ENCODE results near the gene NME7.

DNA sequence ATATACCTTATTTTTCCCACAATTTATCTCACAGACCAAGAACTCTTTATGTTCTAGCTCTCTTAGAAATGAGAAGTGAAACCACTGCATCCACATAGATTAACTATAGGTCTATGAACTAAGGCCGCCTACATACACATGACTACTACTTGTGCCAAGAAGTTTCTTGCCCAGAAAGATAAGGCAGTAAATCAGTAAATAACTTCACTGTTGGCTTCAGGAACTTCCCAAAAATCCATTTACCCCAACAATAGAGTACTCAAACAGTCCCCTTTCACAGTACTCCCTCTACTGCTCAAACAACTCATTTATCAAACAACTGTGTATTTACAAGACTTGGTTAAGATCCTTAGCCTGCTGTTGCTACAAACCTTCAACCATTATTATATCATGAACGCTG lies 96.5 kb downstream of the NME7 start:
- TF ChIP-seq, protein P1, sequence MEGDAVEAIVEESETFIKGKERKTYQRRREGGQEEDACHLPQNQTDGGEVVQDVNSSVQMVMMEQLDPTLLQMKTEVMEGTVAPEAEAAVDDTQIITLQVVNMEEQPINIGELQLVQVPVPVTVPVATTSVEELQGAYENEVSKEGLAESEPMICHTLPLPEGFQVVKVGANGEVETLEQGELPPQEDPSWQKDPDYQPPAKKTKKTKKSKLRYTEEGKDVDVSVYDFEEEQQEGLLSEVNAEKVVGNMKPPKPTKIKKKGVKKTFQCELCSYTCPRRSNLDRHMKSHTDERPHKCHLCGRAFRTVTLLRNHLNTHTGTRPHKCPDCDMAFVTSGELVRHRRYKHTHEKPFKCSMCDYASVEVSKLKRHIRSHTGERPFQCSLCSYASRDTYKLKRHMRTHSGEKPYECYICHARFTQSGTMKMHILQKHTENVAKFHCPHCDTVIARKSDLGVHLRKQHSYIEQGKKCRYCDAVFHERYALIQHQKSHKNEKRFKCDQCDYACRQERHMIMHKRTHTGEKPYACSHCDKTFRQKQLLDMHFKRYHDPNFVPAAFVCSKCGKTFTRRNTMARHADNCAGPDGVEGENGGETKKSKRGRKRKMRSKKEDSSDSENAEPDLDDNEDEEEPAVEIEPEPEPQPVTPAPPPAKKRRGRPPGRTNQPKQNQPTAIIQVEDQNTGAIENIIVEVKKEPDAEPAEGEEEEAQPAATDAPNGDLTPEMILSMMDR (IDR thresholded peaks at IDR 0.05 in 4 of 5, conservative IDR thresholded peaks at IDR 0.05 in 1 of 5): no peak
- no peak for TF ChIP-seq POLR2A (IDR thresholded peaks at IDR 0.05)

Data from gastrocnemius medialis (tissue), 4 donors.